ENCODE data around the gene CSTF3. TPM values are rescaled to one million over a fixed set of nuclear protein-coding genes. Genes with fewer than 3 reads are reported as not detected.

The CSTF3 gene
- total and polyA plus RNA-seq, 10 of the 15 experiments (the other 5 are each of a cell fraction or from before 2014, with no cell fraction given) = 25.4 to 63.5 (median 49.5) TPM

- Histone ChIP-seq H3K4me1 (ENCODE audit: control insufficient read depth, insufficient read depth, low read length) (no peaks in the 10 kb centered on the region), H3K4me2 (ENCODE audit: control insufficient read depth, insufficient read depth) (no peak overlapping the region), H3K27me3 (replicated peaks in 1 of 2; ENCODE audit: control insufficient read depth in 2 of 2, insufficient read depth in 2 of 2, low read length in 1 of 2) (no peaks in the 10 kb centered on the region), H3K9me3 (replicated peaks; ENCODE audit: control insufficient read depth, insufficient read depth, low read length) (no peaks in the 10 kb centered on the region), H2AFZ (ENCODE audit: control insufficient read depth, low read depth, low read length) (no peak overlapping the region), H3K36me3 (ENCODE audit: control insufficient read depth in 2 of 2, insufficient read depth in 2 of 2, low read length in 1 of 2) (peaks cover 0 to 6% of the 10 kb centered on the region in 2 experiments; a peak in 2 of 4 replicates), H3K4me3 (no peak overlapping the region), H3K79me2 (ENCODE audit: control insufficient read depth, insufficient read depth, low read length) (no peaks in the 10 kb centered on the region), H3K9ac (ENCODE audit: control insufficient read depth, insufficient read depth, low read length) (no peak overlapping the region), H4K20me1 (ENCODE audit: control insufficient read depth, insufficient read depth) (no peaks in the 10 kb centered on the region), H3K27ac (ENCODE audit: control insufficient read depth, insufficient read depth) (no peak overlapping the region)
- POLR2A ChIA-PET = no interaction called here
- CTCF ChIA-PET = interaction anchor here (2.1 to 2.4 kb wide), 2 partner anchors 13 to 44 kb away, joined by 6 to 7 read pairs; no protein-coding TSS in a partner anchor
- no peak for TF ChIP-seq ZBTB11 (CRISPR knock-in tag; IDR thresholded peaks at IDR 0.05)
- TF ChIP-seq BMI1 (IDR thresholded peaks at IDR 0.05; ENCODE audit: borderline replicate concordance) = no peak
- RAD21 ChIA-PET (ENCODE audit: unreplicated experiment) = no interaction called here
- DNase-seq (ENCODE audit: low read depth, low spot score) = no peak
- BruUV-seq (replicated peaks) = no TSS peak
- intact Hi-C loops (cut with micrococcal nuclease; ENCODE audit: unreplicated experiment) = no loop called here
- in situ Hi-C loops (cut with MboI) = no loop called here
- FAIRE-seq = no peak
- SMC1A ChIA-PET (ENCODE audit: uncharacterized antibody, unreplicated experiment) = interaction anchor here (1.0 to 1.4 kb wide), 3 partner anchors 15 to 26 kb away, joined by 3 to 4 read pairs (median 3); no protein-coding TSS in a partner anchor
- ATAC-seq = no peak
Measured at GRCh38 chr11:33109294-33109895, 51.9 kb downstream of the CSTF3 start.

- intact Hi-C loops (cut with micrococcal nuclease; ENCODE audit: unreplicated experiment) = no loop called here
- no peaks in the 10 kb centered on the region for H3K79me2 ChIP-seq (ENCODE audit: control insufficient read depth, insufficient read depth, low read length)
- in situ Hi-C loops (cut with MboI) = no loop called here
- ChIA-PET RAD21 (ENCODE audit: unreplicated experiment) (no interaction called here), SMC1A (ENCODE audit: uncharacterized antibody, unreplicated experiment) (no interaction called here), CTCF (no interaction called here), POLR2A (no interaction called here)
- H3K4me1 ChIP-seq (ENCODE audit: control insufficient read depth, insufficient read depth, low read length) = no peaks in the 10 kb centered on the region
- H3K9me3 ChIP-seq (replicated peaks; ENCODE audit: control insufficient read depth, insufficient read depth, low read length) = no peaks in the 10 kb centered on the region
- no peak overlapping the region for H3K4me3 ChIP-seq
- no peak overlapping the region for H3K4me2 ChIP-seq (ENCODE audit: control insufficient read depth, insufficient read depth)
- no peak for ATAC-seq
- no TSS peak for BruUV-seq (replicated peaks)
- no peaks in the 10 kb centered on the region for H4K20me1 ChIP-seq (ENCODE audit: control insufficient read depth, insufficient read depth)
- no peak overlapping the region for H3K27ac ChIP-seq (ENCODE audit: control insufficient read depth, insufficient read depth)
- no peak for FAIRE-seq
- no peak for DNase-seq (ENCODE audit: low read depth, low spot score)
- H3K27me3 ChIP-seq (replicated peaks in 1 of 2; ENCODE audit: control insufficient read depth in 2 of 2, insufficient read depth in 2 of 2, low read length in 1 of 2) = no peaks in the 10 kb centered on the region
- H2AFZ ChIP-seq (ENCODE audit: control insufficient read depth, low read depth, low read length) = no peak overlapping the region
- no peak overlapping the region for H3K9ac ChIP-seq (ENCODE audit: control insufficient read depth, insufficient read depth, low read length)
- peaks cover 0 to 14% of the 10 kb centered on the region in 2 experiments; a peak in 2 of 4 replicates for H3K36me3 ChIP-seq (ENCODE audit: control insufficient read depth in 2 of 2, insufficient read depth in 2 of 2, low read length in 1 of 2)
- TF ChIP-seq EGR1 (IDR thresholded peaks at IDR 0.05; ENCODE audit: borderline replicate concordance in 1 of 2, low read depth in 2 of 2, low read length in 2 of 2) (no peak), ZBTB11 (CRISPR knock-in tag; IDR thresholded peaks at IDR 0.05) (no peak), SPI1 (IDR thresholded peaks at IDR 0.05; ENCODE audit: borderline replicate concordance, insufficient read depth, low read depth, low read length) (no peak), KAT2A (conservative IDR thresholded peaks at IDR 0.05; ENCODE audit: control insufficient read depth, low read depth, low read length) (no peak), PBX3 (IDR thresholded peaks at IDR 0.05; ENCODE audit: insufficient replicate concordance, low read depth, low read length) (no peak), PAX5 (IDR thresholded peaks at IDR 0.05; ENCODE audit: borderline replicate concordance, low read depth, low read length) (no peak), TARDBP (IDR thresholded peaks at IDR 0.05; ENCODE audit: borderline replicate concordance) (no peak)
Measured at GRCh38 chr11:33103836-33104235, 57.4 kb downstream of the CSTF3 start.

Data from GM12878 (cell line).